ENCODE results near the gene IPCEF1.

Gene IPCEF1

DNA sequence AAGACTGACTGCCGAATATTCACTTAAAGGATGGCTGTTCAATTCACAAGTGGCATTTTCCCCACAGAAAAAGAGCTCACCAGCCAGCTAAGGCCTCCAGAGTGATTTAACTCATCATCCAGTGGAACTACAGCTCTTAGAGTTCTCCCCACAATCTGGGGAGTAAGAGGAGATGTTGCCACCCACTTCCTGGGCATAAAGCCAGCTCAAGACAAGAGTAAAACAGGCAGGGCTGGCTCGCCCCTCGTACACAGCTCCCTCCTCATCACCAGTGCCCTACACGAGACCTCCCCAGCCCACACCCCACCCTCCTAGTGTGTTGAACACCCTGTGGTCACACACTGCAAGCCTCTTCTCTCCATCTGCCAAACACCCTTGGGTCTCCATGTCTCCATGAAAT lies 47.2 kb upstream of the IPCEF1 start:
- Histone ChIP-seq H3K79me2 (ENCODE audit: insufficient read depth, low read length) (no peaks in the 10 kb centered on the region), H2AFZ (ENCODE audit: low read length) (peak overlapping the region; percentile 2; the same call in 1 of the 2 replicates), H3K9me2 (replicated peaks; ENCODE audit: low read depth, low read length) (no peaks in the 10 kb centered on the region), H3K27me3 (ENCODE audit: insufficient read depth, low read length, poor library complexity, severe bottlenecking) (no peaks in the 10 kb centered on the region), H4K20me1 (ENCODE audit: insufficient read depth, low read length, poor library complexity, severe bottlenecking) (no peaks in the 10 kb centered on the region), H3K4me1 (ENCODE audit: insufficient read depth, low read length, poor library complexity, severe bottlenecking) (no peaks in the 10 kb centered on the region), H3K9ac (ENCODE audit: low read depth, low read length, poor library complexity, severe bottlenecking) (no peak overlapping the region), H3K36me3 (ENCODE audit: insufficient read depth, low read length) (no peaks in the 10 kb centered on the region), H3K9me3 (ENCODE audit: insufficient read depth, low read depth, low read length) (no peaks in the 10 kb centered on the region), H3F3A (ENCODE audit: low read depth) (no peaks in the 10 kb centered on the region), H3K4me2 (ENCODE audit: low read depth, low read length, poor library complexity, severe bottlenecking) (no peak overlapping the region), H3K4me3 (ENCODE audit: low read length, poor library complexity, severe bottlenecking) (no peak overlapping the region)
- TF ChIP-seq, protein P1, sequence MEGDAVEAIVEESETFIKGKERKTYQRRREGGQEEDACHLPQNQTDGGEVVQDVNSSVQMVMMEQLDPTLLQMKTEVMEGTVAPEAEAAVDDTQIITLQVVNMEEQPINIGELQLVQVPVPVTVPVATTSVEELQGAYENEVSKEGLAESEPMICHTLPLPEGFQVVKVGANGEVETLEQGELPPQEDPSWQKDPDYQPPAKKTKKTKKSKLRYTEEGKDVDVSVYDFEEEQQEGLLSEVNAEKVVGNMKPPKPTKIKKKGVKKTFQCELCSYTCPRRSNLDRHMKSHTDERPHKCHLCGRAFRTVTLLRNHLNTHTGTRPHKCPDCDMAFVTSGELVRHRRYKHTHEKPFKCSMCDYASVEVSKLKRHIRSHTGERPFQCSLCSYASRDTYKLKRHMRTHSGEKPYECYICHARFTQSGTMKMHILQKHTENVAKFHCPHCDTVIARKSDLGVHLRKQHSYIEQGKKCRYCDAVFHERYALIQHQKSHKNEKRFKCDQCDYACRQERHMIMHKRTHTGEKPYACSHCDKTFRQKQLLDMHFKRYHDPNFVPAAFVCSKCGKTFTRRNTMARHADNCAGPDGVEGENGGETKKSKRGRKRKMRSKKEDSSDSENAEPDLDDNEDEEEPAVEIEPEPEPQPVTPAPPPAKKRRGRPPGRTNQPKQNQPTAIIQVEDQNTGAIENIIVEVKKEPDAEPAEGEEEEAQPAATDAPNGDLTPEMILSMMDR (conservative IDR thresholded peaks at IDR 0.05; ENCODE audit: low read length), result no peak
- TF ChIP-seq EZH2phosphoT487 (IDR thresholded peaks at IDR 0.05; ENCODE audit: borderline replicate concordance), result no peak

DNA sequence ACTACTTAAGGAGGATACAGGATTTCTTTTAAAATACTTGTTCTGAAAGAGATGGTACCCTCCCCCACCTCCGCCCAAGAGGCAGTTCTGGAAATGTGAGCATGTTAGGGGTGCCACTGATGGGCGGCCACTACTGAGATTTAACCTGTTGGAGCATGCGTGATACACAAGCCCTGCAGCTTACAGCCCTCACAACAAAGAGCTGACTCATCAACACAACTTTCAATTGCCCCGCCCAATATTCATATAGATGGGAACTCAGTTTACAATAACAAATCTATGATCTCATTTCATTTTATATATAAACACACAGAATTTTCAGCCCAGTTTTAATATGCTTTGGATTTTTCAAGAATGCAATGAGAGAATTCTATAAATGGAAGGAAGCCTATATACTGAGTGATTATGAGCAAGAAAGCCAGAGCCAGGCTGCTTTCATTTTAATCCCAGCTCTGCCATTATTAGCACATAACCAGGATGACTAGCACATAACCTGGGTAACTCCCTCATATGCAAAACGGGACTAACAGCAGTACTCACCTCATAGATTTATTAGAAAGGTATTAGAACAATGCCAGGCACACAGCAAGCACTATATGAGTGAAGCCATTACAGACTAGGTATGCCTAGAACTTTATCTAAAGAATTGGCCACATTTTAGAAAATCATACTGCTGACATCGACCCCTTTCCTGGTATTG lies 45.6 kb upstream of the IPCEF1 start:
- Histone ChIP-seq H3F3A (ENCODE audit: low read depth) (no peaks in the 10 kb centered on the region), H3K9me3 (ENCODE audit: insufficient read depth, low read depth, low read length) (no peaks in the 10 kb centered on the region), H3K4me3 (ENCODE audit: low read length, poor library complexity, severe bottlenecking) (no peak overlapping the region), H3K27me3 (ENCODE audit: insufficient read depth, low read length, poor library complexity, severe bottlenecking) (no peaks in the 10 kb centered on the region), H3K4me1 (ENCODE audit: insufficient read depth, low read length, poor library complexity, severe bottlenecking) (no peaks in the 10 kb centered on the region), H3K9ac (ENCODE audit: low read depth, low read length, poor library complexity, severe bottlenecking) (no peak overlapping the region), H3K9me2 (replicated peaks; ENCODE audit: low read depth, low read length) (no peaks in the 10 kb centered on the region), H3K4me2 (ENCODE audit: low read depth, low read length, poor library complexity, severe bottlenecking) (no peak overlapping the region), H3K79me2 (ENCODE audit: insufficient read depth, low read length) (no peaks in the 10 kb centered on the region), H4K20me1 (ENCODE audit: insufficient read depth, low read length, poor library complexity, severe bottlenecking) (no peaks in the 10 kb centered on the region), H2AFZ (ENCODE audit: low read length) (no peak overlapping the region), H3K36me3 (ENCODE audit: insufficient read depth, low read length) (no peaks in the 10 kb centered on the region)
- TF ChIP-seq EZH2phosphoT487 (IDR thresholded peaks at IDR 0.05; ENCODE audit: borderline replicate concordance), result no peak
- TF ChIP-seq, protein P1 (conservative IDR thresholded peaks at IDR 0.05; ENCODE audit: low read length), result no peak

DNA sequence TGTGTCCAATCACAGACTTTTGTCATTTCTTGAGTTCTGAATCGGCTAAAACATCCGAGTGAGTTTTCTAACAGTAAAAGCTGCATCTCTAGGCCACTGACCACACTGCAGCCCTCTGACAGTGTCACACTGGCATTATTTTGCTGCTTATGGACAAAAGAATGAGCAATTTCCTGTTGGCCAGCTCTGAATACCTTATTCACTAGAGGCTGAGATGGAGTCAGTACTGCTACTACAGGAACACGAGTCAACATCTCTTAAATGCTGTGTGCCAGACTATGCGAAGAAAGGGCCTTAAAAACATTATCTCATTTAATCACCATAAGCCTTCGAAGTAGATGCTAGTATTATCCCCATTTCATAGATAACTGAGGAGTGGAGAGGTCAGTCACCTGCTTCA lies 42.5 kb upstream of the IPCEF1 start:
- TF ChIP-seq, protein P1 (conservative IDR thresholded peaks at IDR 0.05; ENCODE audit: low read length), result no peak
- Histone ChIP-seq H2AFZ (ENCODE audit: low read length) (no peak overlapping the region), H3F3A (ENCODE audit: low read depth) (no peaks in the 10 kb centered on the region)

More for the DNA sequence above, 42.5 kb upstream of the IPCEF1 start:
- Histone ChIP-seq H3K4me2 (ENCODE audit: low read depth, low read length, poor library complexity, severe bottlenecking) (no peak overlapping the region), H3K9ac (ENCODE audit: low read depth, low read length, poor library complexity, severe bottlenecking) (no peak overlapping the region), H3K27me3 (ENCODE audit: insufficient read depth, low read length, poor library complexity, severe bottlenecking) (no peaks in the 10 kb centered on the region), H3K4me3 (ENCODE audit: low read length, poor library complexity, severe bottlenecking) (no peak overlapping the region), H3K4me1 (ENCODE audit: insufficient read depth, low read length, poor library complexity, severe bottlenecking) (no peaks in the 10 kb centered on the region), H3K9me2 (replicated peaks; ENCODE audit: low read depth, low read length) (no peaks in the 10 kb centered on the region), H4K20me1 (ENCODE audit: insufficient read depth, low read length, poor library complexity, severe bottlenecking) (no peaks in the 10 kb centered on the region), H3K79me2 (ENCODE audit: insufficient read depth, low read length) (no peaks in the 10 kb centered on the region), H3K36me3 (ENCODE audit: insufficient read depth, low read length) (no peaks in the 10 kb centered on the region), H3K9me3 (ENCODE audit: insufficient read depth, low read depth, low read length) (no peaks in the 10 kb centered on the region)
